Astrocyte (in vitro differentiated cells and primary cell): ENCODE results near the gene APH1B. TPM values are rescaled to one million over a fixed set of nuclear protein-coding genes. Genes with fewer than 3 reads are reported as not detected.
A peak's percentile ranks its signal among the peaks of the same experiment; 100 is the strongest.

ENCODE experiments used
- DNase-seq: peaks from one replicate; pipeline ENCODE4 v3.0.0-alpha.2; 2010; ENCODE audit warnings: low read depth
- FAIRE-seq: peaks from 2 replicates; lab custom pipeline; 2011; peaks lifted over from hg19 to GRCh38; lab: Jason Lieb, UNC
- H2AFZ ChIP-seq: 2 replicates; pipeline ENCODE4 v1.6.0; 2012; ENCODE audit warnings: low read depth, low read length, inconsistent platforms
- H3K27ac ChIP-seq: 2 replicates; pipeline ENCODE4 v1.5.1; 2011; ENCODE audit warnings: low read depth, low read length, inconsistent platforms
- H3K27me3 ChIP-seq: 2 replicates; pipeline ENCODE4 v1.6.0; 2011; ENCODE audit warnings: low read length, inconsistent platforms; ENCODE audit not compliant: insufficient read depth
- H3K36me3 ChIP-seq: 2 replicates; pipeline ENCODE4 v1.5.1; 2011; ENCODE audit warnings: low read length, inconsistent platforms; ENCODE audit not compliant: insufficient read depth
- H3K4me1 ChIP-seq: 2 replicates; pipeline ENCODE4 v1.5.1; 2011; ENCODE audit warnings: low read length, inconsistent platforms; ENCODE audit not compliant: insufficient read depth
- H3K4me2 ChIP-seq: 2 replicates; pipeline ENCODE4 v1.6.0; 2012; ENCODE audit warnings: low read length, inconsistent platforms
- H3K4me3 ChIP-seq: 2 replicates; pipeline ENCODE4 v1.5.1; 2011; ENCODE audit warnings: low read depth, mild to moderate bottlenecking, low read length, inconsistent platforms; ENCODE audit not compliant: insufficient read depth
- H3K79me2 ChIP-seq: 2 replicates; pipeline ENCODE4 v1.6.0; 2012; ENCODE audit warnings: mild to moderate bottlenecking, low read length, inconsistent platforms; ENCODE audit not compliant: insufficient read depth
- H3K9ac ChIP-seq: 2 replicates; pipeline ENCODE4 v1.6.0; 2012; ENCODE audit warnings: mild to moderate bottlenecking, low read length, inconsistent platforms
- H3K9me3 ChIP-seq: 2 replicates; pipeline ENCODE4 v1.5.1; 2012; ENCODE audit warnings: low read depth, mild to moderate bottlenecking, low read length, inconsistent platforms; ENCODE audit not compliant: insufficient read depth
- H4K20me1 ChIP-seq: 2 replicates; pipeline ENCODE4 v1.6.0; 2012; ENCODE audit warnings: low read length, inconsistent platforms; ENCODE audit not compliant: insufficient read depth
- H3K27ac Mint-ChIP-seq: one replicate; pipeline ENCODE4 v1.8.0; 2021; ENCODE audit warnings: mild to moderate bottlenecking, mixed read lengths; ENCODE audit not compliant: unreplicated experiment
- H3K27me3 Mint-ChIP-seq: one replicate; pipeline ENCODE4 v1.8.0; 2021; ENCODE audit warnings: low read depth, mixed read lengths; ENCODE audit not compliant: unreplicated experiment
- H3K36me3 Mint-ChIP-seq: one replicate; pipeline ENCODE4 v1.8.0; 2021; ENCODE audit warnings: low read depth, mixed read lengths; ENCODE audit not compliant: unreplicated experiment
- H3K4me1 Mint-ChIP-seq: one replicate; pipeline ENCODE4 v1.8.0; 2021; ENCODE audit warnings: low read depth, mixed read lengths; ENCODE audit not compliant: unreplicated experiment
- H3K4me3 Mint-ChIP-seq: one replicate; pipeline ENCODE4 v1.8.0; 2021; ENCODE audit warnings: mild to moderate bottlenecking, moderate library complexity, mixed read lengths; ENCODE audit not compliant: unreplicated experiment
- H3K9me3 Mint-ChIP-seq: one replicate; pipeline ENCODE4 v1.8.0; 2021; ENCODE audit warnings: mild to moderate bottlenecking, mixed read lengths; ENCODE audit not compliant: unreplicated experiment
- EZH2 ChIP-seq: IDR thresholded peaks from 2 replicates; pipeline ENCODE4 v1.6.1; 2012; ENCODE audit warnings: mild to moderate bottlenecking, low read length, inconsistent platforms; ENCODE audit not compliant: insufficient read depth
- total RNA-seq: library from RNA; stranded (reverse); gene quantifications from 2 replicates; pipeline ENCODE4 v1.2.1, GENCODE V29; 2021
- TF ChIP-seq, protein P1 (sequence below): IDR thresholded peaks from 2 replicates; pipeline ENCODE4 v1.5.1; 2011; ENCODE audit warnings: low read depth, mild to moderate bottlenecking, inconsistent platforms, low read length, moderate library complexity; ENCODE audit not compliant: insufficient read depth

The APH1B gene
- total RNA-seq, 1 donor from 2014 or later = 18.2 TPM

DNA sequence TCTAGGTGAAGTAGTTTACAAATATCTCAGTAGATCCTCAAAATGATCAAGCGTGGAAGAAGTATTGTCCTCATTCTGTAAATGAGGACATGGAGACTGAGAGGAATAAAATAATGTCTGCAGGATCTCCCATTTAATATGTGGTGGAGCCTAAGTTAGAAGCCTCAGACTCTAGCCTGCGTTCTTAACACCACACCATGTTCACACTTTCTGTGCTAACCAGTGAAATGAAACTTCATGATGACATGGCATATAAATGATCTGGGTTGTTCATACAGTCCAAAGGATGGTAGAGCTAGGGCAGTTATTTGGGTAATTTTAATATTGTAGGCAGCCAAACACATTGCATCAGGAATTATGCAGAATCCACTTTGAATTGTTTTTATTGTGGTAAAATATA lies 25.1 kb upstream of the APH1B start:
- Histone ChIP-seq H3K36me3 (peaks cover 3% of the 10 kb centered on the region), H3K9ac (no peak overlapping the region), H3K4me1 (peaks cover 41% of the 10 kb centered on the region), H3K4me2 (no peak overlapping the region), H3K27me3 (no peaks in the 10 kb centered on the region), H3K79me2 (peaks cover 3% of the 10 kb centered on the region), H3K27ac (no peak overlapping the region), H2AFZ (no peak overlapping the region), H4K20me1 (no peaks in the 10 kb centered on the region), H3K9me3 (no peaks in the 10 kb centered on the region), H3K4me3 (no peak overlapping the region)
- no peaks in the 10 kb centered on the region for H3K9me3 Mint-ChIP-seq
- peaks cover 5% of the 10 kb centered on the region for H3K36me3 Mint-ChIP-seq
- TF ChIP-seq, protein P1, sequence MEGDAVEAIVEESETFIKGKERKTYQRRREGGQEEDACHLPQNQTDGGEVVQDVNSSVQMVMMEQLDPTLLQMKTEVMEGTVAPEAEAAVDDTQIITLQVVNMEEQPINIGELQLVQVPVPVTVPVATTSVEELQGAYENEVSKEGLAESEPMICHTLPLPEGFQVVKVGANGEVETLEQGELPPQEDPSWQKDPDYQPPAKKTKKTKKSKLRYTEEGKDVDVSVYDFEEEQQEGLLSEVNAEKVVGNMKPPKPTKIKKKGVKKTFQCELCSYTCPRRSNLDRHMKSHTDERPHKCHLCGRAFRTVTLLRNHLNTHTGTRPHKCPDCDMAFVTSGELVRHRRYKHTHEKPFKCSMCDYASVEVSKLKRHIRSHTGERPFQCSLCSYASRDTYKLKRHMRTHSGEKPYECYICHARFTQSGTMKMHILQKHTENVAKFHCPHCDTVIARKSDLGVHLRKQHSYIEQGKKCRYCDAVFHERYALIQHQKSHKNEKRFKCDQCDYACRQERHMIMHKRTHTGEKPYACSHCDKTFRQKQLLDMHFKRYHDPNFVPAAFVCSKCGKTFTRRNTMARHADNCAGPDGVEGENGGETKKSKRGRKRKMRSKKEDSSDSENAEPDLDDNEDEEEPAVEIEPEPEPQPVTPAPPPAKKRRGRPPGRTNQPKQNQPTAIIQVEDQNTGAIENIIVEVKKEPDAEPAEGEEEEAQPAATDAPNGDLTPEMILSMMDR = no peak
- TF ChIP-seq EZH2 = no peak
- no peaks in the 10 kb centered on the region for H3K27me3 Mint-ChIP-seq
- H3K4me1 Mint-ChIP-seq = peaks cover 47% of the 10 kb centered on the region
- H3K27ac Mint-ChIP-seq = peak overlapping the region; percentile 95
- FAIRE-seq = no peak
- no peak for DNase-seq
- no peak overlapping the region for H3K4me3 Mint-ChIP-seq

DNA sequence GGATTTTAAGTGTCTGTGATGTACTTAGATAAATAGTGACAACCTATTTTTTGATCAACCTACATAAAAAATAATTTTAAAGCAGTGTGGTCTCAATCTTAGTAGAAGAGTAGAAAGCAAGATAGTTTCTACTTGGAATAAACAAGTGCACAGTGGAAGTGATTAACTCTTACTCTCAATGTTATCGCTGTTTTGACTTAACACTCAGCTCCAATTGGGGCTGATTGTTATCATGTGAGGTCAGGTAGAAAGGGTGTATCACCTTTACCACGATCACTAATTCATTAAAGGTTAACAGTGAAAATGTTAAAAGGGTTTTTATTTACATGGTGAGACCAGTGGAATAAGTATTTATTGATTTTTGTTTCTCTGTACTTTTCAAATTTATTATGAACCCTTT lies 22.4 kb upstream of the APH1B start:
- no peak for DNase-seq
- Mint-ChIP-seq H3K27ac (no peak overlapping the region), H3K4me1 (peaks cover 50% of the 10 kb centered on the region), H3K36me3 (peaks cover 14% of the 10 kb centered on the region), H3K4me3 (no peak overlapping the region), H3K27me3 (no peaks in the 10 kb centered on the region), H3K9me3 (no peaks in the 10 kb centered on the region)
- Histone ChIP-seq H3K9me3 (no peaks in the 10 kb centered on the region), H3K4me1 (peaks cover 36% of the 10 kb centered on the region), H3K9ac (no peak overlapping the region), H3K27ac (no peak overlapping the region), H3K79me2 (peaks cover 3% of the 10 kb centered on the region), H4K20me1 (no peaks in the 10 kb centered on the region), H3K36me3 (peaks cover 4% of the 10 kb centered on the region), H3K4me3 (no peak overlapping the region), H2AFZ (no peak overlapping the region), H3K27me3 (no peaks in the 10 kb centered on the region), H3K4me2 (no peak overlapping the region)
- no peak for FAIRE-seq
- no peak for TF ChIP-seq EZH2
- TF ChIP-seq, protein P1 = no peak

DNA sequence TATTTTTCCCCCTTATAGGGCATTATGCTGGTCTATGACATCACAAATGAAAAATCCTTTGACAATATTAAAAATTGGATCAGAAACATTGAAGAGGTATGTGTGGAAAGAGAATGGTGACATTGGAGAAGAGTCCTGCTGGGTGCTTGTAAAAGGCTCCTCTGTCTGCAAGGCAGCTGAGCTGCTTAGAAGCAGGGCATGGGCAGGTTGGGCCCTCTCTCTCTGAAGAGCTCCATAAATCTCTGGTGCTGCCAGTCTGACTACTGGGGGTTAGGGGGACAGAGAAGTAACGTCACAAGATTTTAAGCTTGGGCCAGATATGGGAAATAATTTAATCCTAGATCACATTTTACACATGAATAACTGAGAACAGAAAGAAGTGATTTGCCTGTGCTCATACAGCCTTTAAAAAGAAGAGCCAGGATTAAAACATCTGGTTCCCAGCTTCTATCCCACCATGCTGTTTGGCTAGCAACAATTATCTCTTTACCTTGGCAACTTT lies 21.9 kb upstream of the APH1B start:
- Histone ChIP-seq H3K36me3 (peaks cover 9% of the 10 kb centered on the region), H2AFZ (no peak overlapping the region), H3K9me3 (no peaks in the 10 kb centered on the region), H3K9ac (no peak overlapping the region), H3K27ac (peak overlapping the region; percentile 74), H3K4me1 (peaks cover 31% of the 10 kb centered on the region), H3K4me3 (no peak overlapping the region), H3K4me2 (no peak overlapping the region), H4K20me1 (no peaks in the 10 kb centered on the region), H3K79me2 (peaks cover 3% of the 10 kb centered on the region), H3K27me3 (no peaks in the 10 kb centered on the region)
- peak overlapping the region; percentile 90 for H3K27ac Mint-ChIP-seq
- no peaks in the 10 kb centered on the region for H3K9me3 Mint-ChIP-seq
- no peak for FAIRE-seq
- no peak for TF ChIP-seq EZH2
- TF ChIP-seq, protein P1 = no peak
- H3K4me1 Mint-ChIP-seq = peaks cover 47% of the 10 kb centered on the region
- H3K4me3 Mint-ChIP-seq = no peak overlapping the region
- no peaks in the 10 kb centered on the region for H3K27me3 Mint-ChIP-seq
- DNase-seq = no peak
- peaks cover 17% of the 10 kb centered on the region for H3K36me3 Mint-ChIP-seq
